Endothelial cell of umbilical vein (primary cell): ENCODE results near the gene MCTP2.

Experiments used
- FOS ChIP-seq: IDR thresholded peaks from 2 replicates; pipeline ENCODE4 v1.6.1; 2011; ENCODE audit warnings: mild to moderate bottlenecking, low read length, moderate library complexity, borderline replicate concordance; ENCODE audit not compliant: insufficient read depth
- TF ChIP-seq, protein P1 (sequence below), 2 donors: IDR thresholded peaks; 1 replicate in 1 of 2; 2 replicates in 1 of 2; pipeline ENCODE4 v1.5.1; 2011; ENCODE audit warnings: low read length in 2 of 2, mild to moderate bottlenecking in 2 of 2, moderate library complexity in 2 of 2, control low read depth in 1 of 2, inconsistent platforms in 1 of 2, low read depth in 1 of 2; ENCODE audit not compliant: insufficient read depth in 1 of 2; ENCODE audit errors: extremely low read depth in 1 of 2

DNA sequence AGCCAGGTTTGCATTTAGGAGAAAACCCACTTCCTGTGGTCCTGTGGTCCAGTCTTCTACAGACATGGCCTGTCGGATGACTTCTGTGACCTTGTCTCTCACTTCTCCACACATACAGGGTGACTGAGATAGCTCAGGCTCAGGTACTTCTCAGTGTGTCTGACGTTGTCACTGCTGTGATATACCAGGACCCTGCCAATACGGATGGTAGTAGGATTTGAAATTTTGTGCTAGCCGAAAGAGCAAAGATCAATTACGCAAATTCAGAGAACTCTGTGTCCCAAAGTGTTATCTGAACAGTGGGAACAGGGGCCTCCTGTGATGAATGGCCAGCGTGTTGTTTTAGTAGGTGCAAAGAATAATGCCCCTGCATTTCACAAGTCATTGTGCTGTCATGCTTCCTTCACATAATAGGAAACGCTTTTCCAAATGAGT lies 128.9 kb downstream of the MCTP2 start:
- TF ChIP-seq FOS = no peak
- TF ChIP-seq, protein P1, sequence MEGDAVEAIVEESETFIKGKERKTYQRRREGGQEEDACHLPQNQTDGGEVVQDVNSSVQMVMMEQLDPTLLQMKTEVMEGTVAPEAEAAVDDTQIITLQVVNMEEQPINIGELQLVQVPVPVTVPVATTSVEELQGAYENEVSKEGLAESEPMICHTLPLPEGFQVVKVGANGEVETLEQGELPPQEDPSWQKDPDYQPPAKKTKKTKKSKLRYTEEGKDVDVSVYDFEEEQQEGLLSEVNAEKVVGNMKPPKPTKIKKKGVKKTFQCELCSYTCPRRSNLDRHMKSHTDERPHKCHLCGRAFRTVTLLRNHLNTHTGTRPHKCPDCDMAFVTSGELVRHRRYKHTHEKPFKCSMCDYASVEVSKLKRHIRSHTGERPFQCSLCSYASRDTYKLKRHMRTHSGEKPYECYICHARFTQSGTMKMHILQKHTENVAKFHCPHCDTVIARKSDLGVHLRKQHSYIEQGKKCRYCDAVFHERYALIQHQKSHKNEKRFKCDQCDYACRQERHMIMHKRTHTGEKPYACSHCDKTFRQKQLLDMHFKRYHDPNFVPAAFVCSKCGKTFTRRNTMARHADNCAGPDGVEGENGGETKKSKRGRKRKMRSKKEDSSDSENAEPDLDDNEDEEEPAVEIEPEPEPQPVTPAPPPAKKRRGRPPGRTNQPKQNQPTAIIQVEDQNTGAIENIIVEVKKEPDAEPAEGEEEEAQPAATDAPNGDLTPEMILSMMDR (IDR thresholded peaks at IDR 0.05; ENCODE audit: extremely low read depth in 1 of 2, insufficient read depth in 1 of 2, low read depth in 1 of 2, low read length in 2 of 2) = no peak
